NOMO-1 treated with dmso at 0.1 percent for 144 hours (cell line): ENCODE measurements around the gene ACTRT2.

Experiments used
- DNase-seq: peaks from one replicate; lab custom pipeline; 2025; ENCODE audit not compliant: unreplicated experiment; lab: John Stamatoyannopoulos, UW

ACTRT2 gene

DNA sequence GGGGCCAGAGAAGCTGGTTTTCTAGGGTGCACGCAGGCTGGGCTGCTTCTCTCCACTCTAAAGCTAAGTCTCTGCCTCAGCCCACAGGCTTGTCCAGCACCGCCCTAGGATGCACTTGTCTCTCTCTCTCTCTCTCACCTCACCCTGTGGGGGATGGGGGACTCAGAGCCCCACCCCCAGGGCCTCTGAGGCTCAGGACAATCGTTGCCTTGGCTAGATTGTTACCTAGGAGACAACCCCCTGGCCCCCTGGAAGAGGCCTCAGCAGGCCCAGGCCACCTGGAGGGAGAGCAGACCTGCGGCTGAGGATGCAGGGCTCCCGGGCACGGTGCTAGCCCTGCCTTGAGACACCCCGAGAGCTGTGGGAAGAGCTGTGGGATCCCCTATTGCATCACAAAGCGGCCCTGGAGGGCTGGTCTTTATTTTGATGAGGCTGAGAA, at the start of gene ACTRT2:
Gene ACTRT2 (plus strand): TSS at position 235 of the 439 bp plus-strand sequence. CDS start 220 bp downstream, outside the sequence.
- DNase-seq: no peak

- no peak for DNase-seq
Observed at GRCh38 chr1:2971609-2972008, 49.7 kb upstream of the ACTRT2 start.

GRCh38 chr1:2972011-2972878, 49.0 kb upstream of the ACTRT2 start:
- DNase-seq: no peak

GRCh38 chr1:2972879-2973575, 48.2 kb upstream of the ACTRT2 start:
- no peak for DNase-seq

DNA sequence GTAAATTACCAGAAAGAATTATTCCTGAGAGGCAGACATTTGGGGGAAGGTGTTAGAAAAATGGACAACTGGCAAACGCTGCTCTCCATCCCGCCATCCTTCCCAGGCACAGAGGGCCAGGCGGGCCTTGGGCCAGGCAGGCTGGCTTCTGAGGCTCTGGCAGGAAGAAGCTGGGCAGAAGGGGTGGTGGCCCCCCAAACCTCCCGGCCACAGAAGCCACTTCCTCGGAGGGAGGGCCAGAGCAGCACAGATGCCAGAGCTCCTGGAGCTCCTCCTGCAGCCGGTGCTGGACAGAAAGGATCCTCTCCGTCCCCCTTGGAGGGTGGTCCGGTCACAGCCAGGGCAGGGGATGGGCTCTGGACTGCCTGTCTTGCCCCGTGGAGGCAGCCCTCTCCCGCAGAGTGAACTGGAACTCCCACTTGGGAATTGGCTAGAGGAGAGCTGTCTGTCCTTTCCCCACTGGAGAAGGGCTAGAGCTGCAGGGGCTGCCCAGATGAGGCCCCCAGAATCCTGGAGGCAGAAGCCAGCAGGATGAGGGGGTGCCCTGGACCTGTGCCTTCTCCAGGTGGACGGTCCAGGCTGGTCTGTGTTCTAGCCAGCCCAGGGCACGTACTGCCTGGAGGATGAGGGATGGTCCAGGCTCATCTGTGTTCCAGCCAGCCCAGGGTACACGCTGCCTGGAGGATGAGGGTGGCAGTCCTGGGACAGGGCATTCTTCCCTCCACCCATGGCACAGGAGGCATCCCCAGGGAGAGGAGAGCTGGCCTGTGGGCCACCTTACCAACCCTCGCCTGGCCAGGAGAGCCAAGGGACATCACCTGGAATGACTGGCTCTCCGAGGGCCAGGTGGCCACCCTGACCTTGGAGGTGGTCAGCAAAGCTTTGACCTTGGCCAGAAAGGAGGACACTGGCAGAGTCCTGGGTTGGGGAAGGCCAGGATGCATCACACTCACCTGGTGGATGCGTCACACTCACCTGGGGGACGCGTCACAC, 47.4 kb upstream of the ACTRT2 start:
- no peak for DNase-seq

- no peak for DNase-seq
Observed at GRCh38 chr1:2974701-2975301, 46.5 kb upstream of the ACTRT2 start.

- no peak for DNase-seq
Observed at GRCh38 chr1:2975466-2976179, 45.6 kb upstream of the ACTRT2 start.

DNA sequence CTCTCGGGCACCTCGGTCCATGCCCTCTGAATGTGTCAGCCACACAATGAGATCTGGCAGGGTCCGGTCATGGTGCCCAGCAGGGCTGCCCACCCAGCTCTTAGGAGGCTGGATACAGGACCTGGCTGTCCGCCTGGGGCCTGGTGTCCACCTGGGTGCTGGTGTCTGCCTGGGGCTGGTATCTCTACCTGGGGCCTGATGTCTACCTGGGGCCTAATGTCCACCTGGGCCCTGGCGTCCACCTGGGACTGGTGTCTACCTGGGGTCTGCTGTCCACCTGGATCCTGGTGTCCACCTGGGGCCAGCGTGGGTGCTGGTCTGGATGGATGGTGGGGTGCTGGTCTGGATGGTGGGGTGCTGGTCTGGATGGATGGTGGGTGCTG, 45.1 kb upstream of the ACTRT2 start:
- no peak for DNase-seq

DNA sequence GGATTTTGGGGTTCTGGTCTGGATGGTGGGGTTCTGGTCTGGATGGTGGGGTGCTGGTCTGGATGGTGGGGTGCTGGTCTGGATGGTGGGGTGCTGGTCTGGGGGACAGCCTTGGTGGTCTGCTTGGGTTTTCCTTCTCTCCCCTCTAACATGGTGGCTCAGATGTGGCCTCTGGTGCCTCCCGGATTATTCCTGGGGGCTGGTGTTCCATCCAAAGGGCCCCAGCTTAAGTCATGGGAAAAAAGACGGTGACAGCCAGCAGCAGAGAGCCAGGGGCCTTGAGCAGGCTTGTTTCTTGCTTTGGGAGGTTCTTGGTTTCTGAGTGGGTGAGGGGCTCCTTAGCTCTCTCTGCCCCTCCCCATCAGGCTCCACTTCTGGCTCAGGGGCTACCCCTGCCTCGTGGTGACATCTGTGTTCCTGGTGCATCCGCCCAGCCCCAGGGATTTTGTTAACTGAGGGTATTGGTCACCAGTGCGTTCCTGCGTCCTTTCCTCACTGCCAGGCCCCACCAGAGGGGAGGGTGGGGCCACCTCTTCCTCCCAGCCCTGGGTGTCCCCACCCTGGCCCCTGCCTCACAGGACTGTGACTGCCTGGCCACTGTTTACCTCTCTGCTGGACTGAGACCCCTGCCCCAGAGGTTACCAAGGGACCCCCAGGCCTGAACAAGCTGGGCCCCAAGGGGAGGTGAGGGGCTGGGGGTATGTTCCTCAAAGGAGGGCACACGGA, 43.2 kb upstream of the ACTRT2 start:
- no peak for DNase-seq

DNA sequence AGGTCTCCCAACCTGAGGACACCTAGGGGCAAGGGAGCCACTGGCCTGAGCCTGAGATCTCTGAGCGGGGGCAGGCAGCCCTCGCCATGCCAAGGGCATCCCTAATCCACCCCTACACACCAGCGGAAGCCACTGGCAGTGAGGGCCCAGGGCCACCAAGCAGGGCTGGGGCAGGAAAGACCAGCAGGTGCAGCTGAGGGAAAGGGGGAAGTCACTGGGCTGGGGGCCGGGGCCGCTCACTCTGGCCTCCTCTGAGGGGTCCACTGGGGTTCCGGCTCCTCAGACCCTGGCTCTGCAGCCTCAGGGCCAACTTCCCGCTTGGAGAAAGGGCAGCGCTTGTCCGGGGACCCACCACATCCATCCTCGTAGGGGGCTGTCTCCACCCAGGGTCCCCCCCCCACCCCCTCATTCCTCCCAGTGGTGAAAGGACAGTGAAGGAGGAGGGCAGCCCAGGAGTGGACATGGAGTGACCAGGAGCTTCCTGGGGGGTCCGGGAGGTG, 42.5 kb upstream of the ACTRT2 start:
- no peak for DNase-seq

DNA sequence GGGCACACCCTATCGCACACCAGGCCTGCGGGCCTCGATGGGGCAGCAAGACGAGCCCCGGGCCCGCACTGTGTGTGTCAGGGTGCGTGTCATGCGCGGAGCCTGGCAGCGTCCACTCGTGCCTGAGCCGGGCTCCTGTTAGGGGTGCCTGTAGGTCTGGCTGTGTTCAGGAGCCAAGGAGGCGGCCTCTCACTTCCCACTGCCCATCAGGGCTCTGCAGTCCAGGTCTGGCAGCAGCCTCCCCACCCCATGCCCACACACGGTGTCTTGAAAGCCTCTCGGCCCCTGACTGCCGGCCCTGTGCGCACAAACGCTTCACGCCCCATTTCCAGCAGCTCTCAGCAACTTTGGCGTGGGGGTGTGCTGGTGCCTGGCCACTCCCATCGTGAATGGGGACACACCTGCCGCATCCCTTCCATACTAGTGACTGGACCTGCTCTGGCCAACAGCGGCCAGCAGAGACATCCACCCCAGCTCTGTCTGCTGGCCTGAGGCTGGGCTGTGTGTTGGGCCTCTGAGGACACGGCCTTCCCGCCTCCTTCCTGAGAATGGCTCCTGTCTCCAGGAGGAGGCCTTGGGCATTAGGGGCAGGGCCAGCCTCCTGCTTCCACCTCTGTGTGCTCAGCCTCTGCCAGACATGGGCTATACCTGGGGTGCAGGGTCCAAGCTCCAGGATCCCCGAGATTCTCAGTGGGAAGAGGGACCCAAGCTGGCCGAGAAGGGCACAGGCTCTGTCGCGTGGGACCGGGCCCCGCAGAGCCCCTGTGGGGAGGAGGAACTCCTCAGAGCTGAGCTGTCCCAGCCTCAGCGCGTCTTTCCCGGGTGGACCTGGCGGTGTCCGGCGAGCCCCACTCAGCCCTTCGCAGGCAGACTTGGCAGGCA, 41.8 kb upstream of the ACTRT2 start:
- DNase-seq: no peak

GRCh38 chr1:2980073-2980791, 41.0 kb upstream of the ACTRT2 start:
- no peak for DNase-seq

GRCh38 chr1:2980849-2981248, 40.4 kb upstream of the ACTRT2 start:
- no peak for DNase-seq

- DNase-seq: no peak
Observed at GRCh38 chr1:2981388-2981787, 39.9 kb upstream of the ACTRT2 start.

DNA sequence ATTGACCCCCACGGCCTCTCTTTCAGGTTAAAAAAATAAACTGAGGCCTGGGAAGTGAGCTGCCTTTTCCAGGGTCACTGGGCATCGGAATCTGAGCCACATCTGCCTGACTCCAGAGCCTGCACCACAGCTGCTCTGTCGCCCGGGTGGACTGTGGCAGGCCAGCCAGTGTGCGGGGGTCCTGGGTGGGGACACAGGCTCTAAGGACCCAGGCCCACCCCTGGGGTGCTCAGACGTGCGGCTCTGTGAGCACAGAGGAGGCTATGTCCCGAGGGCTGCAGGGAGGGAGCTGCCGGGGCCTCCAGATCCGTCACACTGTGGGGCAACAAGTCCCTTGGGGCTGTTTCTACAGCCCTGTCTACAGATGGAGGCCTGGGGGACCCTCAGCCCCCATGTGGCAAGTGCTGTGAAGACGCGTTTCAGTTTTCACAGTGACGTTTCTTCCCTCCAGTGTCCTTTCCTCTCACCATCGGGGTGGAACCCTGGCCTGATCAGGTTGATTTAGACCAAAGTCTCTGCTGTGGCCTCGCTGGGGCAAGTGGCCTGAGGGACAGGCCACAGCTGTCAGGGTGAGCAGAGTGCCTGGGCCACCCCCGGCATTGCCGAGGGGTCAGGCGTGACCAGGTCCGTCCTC, 39.2 kb upstream of the ACTRT2 start:
- DNase-seq: no peak

DNA sequence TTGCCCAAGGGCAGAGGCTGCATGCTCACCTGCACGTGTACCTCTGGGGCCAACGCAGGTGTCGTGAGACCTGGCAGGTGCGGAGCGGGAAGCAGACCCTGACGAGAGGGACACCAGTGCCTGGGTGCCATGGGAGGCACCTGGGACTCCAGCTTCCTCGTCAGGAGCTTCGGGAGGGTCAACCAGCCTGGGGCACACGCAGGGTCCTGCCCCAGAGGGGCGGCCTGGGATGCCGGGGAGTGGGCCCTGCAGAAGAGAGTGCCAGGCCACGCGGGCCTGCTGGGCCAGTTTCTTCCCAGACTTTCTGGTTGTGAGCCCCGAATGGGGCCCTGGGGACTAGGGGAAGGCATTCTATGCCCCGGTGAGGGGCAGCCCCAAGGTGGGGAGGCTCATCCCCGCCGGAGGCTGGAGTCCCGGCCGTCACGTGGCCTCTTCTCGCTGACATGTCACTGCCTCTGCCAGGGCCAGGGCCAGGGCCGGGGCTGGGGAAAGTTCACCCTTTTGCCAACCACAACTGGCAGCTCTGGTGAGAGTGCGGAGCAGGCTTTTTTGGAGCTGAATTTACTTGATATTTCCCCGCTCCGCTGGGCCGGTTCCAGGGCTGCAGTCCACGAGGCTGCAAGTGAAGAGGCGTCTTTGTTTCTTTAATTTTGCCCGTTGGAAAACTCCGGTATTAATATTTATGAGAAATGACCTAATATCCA, 38.5 kb upstream of the ACTRT2 start:
- DNase-seq: no peak

DNA sequence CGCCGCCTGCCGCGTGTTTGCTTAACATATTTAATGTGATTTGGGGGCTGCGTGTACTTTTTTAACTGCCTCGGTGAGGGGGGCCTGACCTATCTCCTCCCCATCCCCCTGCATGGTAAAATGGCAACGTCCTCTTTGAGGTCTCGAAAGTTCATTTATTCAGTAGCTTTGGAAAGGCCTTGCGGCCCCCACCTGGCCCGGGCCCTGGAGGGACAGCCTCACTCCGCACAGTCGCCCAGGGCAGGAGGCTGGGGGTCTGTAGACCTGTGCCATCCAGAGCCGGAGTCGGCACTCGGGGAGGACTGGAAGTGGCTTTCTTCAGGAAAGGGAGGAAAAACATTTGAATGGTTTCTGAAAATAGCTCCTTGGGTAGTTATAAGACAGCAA, 38.0 kb upstream of the ACTRT2 start:
- DNase-seq: no peak
